ENCODE measurements around the gene SMARCAL1. TPM values are rescaled to one million over a fixed set of nuclear protein-coding genes. Genes with fewer than 3 reads are reported as not detected.

The SMARCAL1 gene
- total RNA-seq, 1 donor = 21.7 TPM

- H3K79me2 ChIP-seq (ENCODE audit: insufficient read depth, low read length) = no peaks in the 10 kb centered on the region
Observed at GRCh38 chr2:216404010-216404618, 8.2 kb upstream of the SMARCAL1 start.

GRCh38 chr2:216405588-216405987, 6.7 kb upstream of the SMARCAL1 start:
- no peaks in the 10 kb centered on the region for H3K79me2 ChIP-seq (ENCODE audit: insufficient read depth, low read length)
- no peak for DNase-seq (ENCODE audit: insufficient read length, low spot score, missing footprints)
- H3K4me3 ChIP-seq (ENCODE audit: insufficient read depth, low read length) = no peak overlapping the region
- H2AFZ ChIP-seq (ENCODE audit: low read length) = no peak overlapping the region
- no peaks in the 10 kb centered on the region for H3K9me3 ChIP-seq (ENCODE audit: low read depth, low read length)
- H3K4me1 ChIP-seq (ENCODE audit: insufficient read depth, low read length) = no peaks in the 10 kb centered on the region
- peaks cover 3% of the 10 kb centered on the region for H3K27me3 ChIP-seq (ENCODE audit: insufficient read depth, low read length)
- TF ChIP-seq CTCF (IDR thresholded peaks at IDR 0.05; ENCODE audit: extremely low read depth, low read depth, low read length) = no peak
- no peak overlapping the region for H3K27ac ChIP-seq (ENCODE audit: low read depth, low read length)
- no peaks in the 10 kb centered on the region for H3K36me3 ChIP-seq (ENCODE audit: insufficient read depth, low read length)
- no peak overlapping the region for H3K4me2 ChIP-seq (ENCODE audit: insufficient read depth, low read length)
- H4K20me1 ChIP-seq (ENCODE audit: insufficient read depth, low read length) = no peaks in the 10 kb centered on the region

More at GRCh38 chr2:216404010-216404618, 8.2 kb upstream of the SMARCAL1 start:
- no peaks in the 10 kb centered on the region for H3K4me1 ChIP-seq (ENCODE audit: insufficient read depth, low read length)
- H3K27me3 ChIP-seq (ENCODE audit: insufficient read depth, low read length) = peaks cover 3% of the 10 kb centered on the region
- H2AFZ ChIP-seq (ENCODE audit: low read length) = no peak overlapping the region
- H3K36me3 ChIP-seq (ENCODE audit: insufficient read depth, low read length) = no peaks in the 10 kb centered on the region
- no peak overlapping the region for H3K4me2 ChIP-seq (ENCODE audit: insufficient read depth, low read length)
- H4K20me1 ChIP-seq (ENCODE audit: insufficient read depth, low read length) = no peaks in the 10 kb centered on the region
- H3K27ac ChIP-seq (ENCODE audit: low read depth, low read length) = no peak overlapping the region
- TF ChIP-seq CTCF (IDR thresholded peaks at IDR 0.05; ENCODE audit: extremely low read depth, low read depth, low read length) = peak; percentile 77
- no peaks in the 10 kb centered on the region for H3K9me3 ChIP-seq (ENCODE audit: low read depth, low read length)
- no peak overlapping the region for H3K4me3 ChIP-seq (ENCODE audit: insufficient read depth, low read length)
- no peak for DNase-seq (ENCODE audit: insufficient read length, low spot score, missing footprints)

GRCh38 chr2:216406826-216407225, 5.5 kb upstream of the SMARCAL1 start:
- Histone ChIP-seq H3K4me2 (ENCODE audit: insufficient read depth, low read length) (no peak overlapping the region), H3K79me2 (ENCODE audit: insufficient read depth, low read length) (no peaks in the 10 kb centered on the region), H3K4me3 (ENCODE audit: insufficient read depth, low read length) (no peak overlapping the region), H3K27me3 (ENCODE audit: insufficient read depth, low read length) (peaks cover 3% of the 10 kb centered on the region), H4K20me1 (ENCODE audit: insufficient read depth, low read length) (no peaks in the 10 kb centered on the region), H3K9me3 (ENCODE audit: low read depth, low read length) (no peaks in the 10 kb centered on the region), H3K4me1 (ENCODE audit: insufficient read depth, low read length) (peaks cover under 1% of the 10 kb centered on the region), H3K36me3 (ENCODE audit: insufficient read depth, low read length) (no peaks in the 10 kb centered on the region), H3K27ac (ENCODE audit: low read depth, low read length) (no peak overlapping the region), H2AFZ (ENCODE audit: low read length) (no peak overlapping the region)
- no peak for DNase-seq (ENCODE audit: insufficient read length, low spot score, missing footprints)
- TF ChIP-seq CTCF (IDR thresholded peaks at IDR 0.05; ENCODE audit: extremely low read depth, low read depth, low read length) = no peak

- no peaks in the 10 kb centered on the region for H3K36me3 ChIP-seq (ENCODE audit: insufficient read depth, low read length)
- H3K4me2 ChIP-seq (ENCODE audit: insufficient read depth, low read length) = no peak overlapping the region
- no peak overlapping the region for H2AFZ ChIP-seq (ENCODE audit: low read length)
- no peak for DNase-seq (ENCODE audit: insufficient read length, low spot score, missing footprints)
- H3K27ac ChIP-seq (ENCODE audit: low read depth, low read length) = no peak overlapping the region
- no peaks in the 10 kb centered on the region for H3K9me3 ChIP-seq (ENCODE audit: low read depth, low read length)
- peaks cover 8% of the 10 kb centered on the region for H3K4me1 ChIP-seq (ENCODE audit: insufficient read depth, low read length)
- H3K79me2 ChIP-seq (ENCODE audit: insufficient read depth, low read length) = peaks cover 10% of the 10 kb centered on the region
- no peak overlapping the region for H3K4me3 ChIP-seq (ENCODE audit: insufficient read depth, low read length)
- H4K20me1 ChIP-seq (ENCODE audit: insufficient read depth, low read length) = no peaks in the 10 kb centered on the region
- TF ChIP-seq CTCF (IDR thresholded peaks at IDR 0.05; ENCODE audit: extremely low read depth, low read depth, low read length) = no peak
- peaks cover 3% of the 10 kb centered on the region for H3K27me3 ChIP-seq (ENCODE audit: insufficient read depth, low read length)
Observed at GRCh38 chr2:216408426-216409290, 3.6 kb upstream of the SMARCAL1 start.
